T-cell (primary cell): Measurements from ENCODE around the gene KCTD19. TPM values are rescaled to one million over a fixed set of nuclear protein-coding genes. Genes with fewer than 3 reads are reported as not detected.

ENCODE experiments used
- ATAC-seq, 4 experiments: fragments of 200-7000 bp in 3 of 4; fragments of 150-1000 bp in 1 of 4; cut with Tn5 transposase; replicated peaks in 1 of 4; 1 replicate in 3 of 4; 2 replicates in 1 of 4; pipeline ENCODE4 v1.10.0; 2021; ENCODE audit warnings: moderate library complexity in 3 of 4, mild to moderate bottlenecking in 2 of 4, moderate number of reproducible peaks in 1 of 4
- CTCF ChIA-PET, 2 donors: fragments of 300-600 bp; sonication (Branson Sonifier 250); formaldehyde crosslinking; loops; one replicate each; lab custom pipeline; 2022; ENCODE audit warnings: antibody characterized with exemption in 2 of 2; lab: Charles Lee
- POLR2A ChIA-PET, 2 donors: fragments of 300-600 bp; sonication (Branson Sonifier 250); formaldehyde crosslinking; loops; one replicate each; lab custom pipeline; 2022; ENCODE audit warnings: antibody characterized with exemption in 2 of 2; lab: Charles Lee
- DNase-seq, 35 experiments: peaks; one replicate each; pipeline versions ENCODE4 v3.0.0 to v3.0.0-alpha.2; 2013 to 2023
- H3K27ac ChIP-seq: one replicate; pipeline ENCODE4 v1.5.1; 2013; ENCODE audit warnings: low read length
- H3K27me3 ChIP-seq, 2 experiments: replicated peaks in 1 of 2; 1 replicate in 1 of 2; 2 replicates in 1 of 2; pipeline versions ENCODE4 v1.6.1 to v1.7.0; 2013; ENCODE audit warnings: low read length in 1 of 2, mixed read lengths in 1 of 2; ENCODE audit not compliant: control insufficient read depth in 2 of 2, insufficient read depth in 2 of 2; ENCODE audit errors: extremely low read depth in 1 of 2
- H3K36me3 ChIP-seq, 2 donors: 1 replicate in 1 of 2; 2 replicates in 1 of 2; pipeline versions ENCODE4 v1.6.1 to v1.7.0; 2013; ENCODE audit warnings: low read length in 1 of 2; ENCODE audit not compliant: control insufficient read depth in 2 of 2, insufficient read depth in 1 of 2; ENCODE audit errors: extremely low read depth in 1 of 2
- H3K4me1 ChIP-seq, 2 experiments: 1 replicate in 1 of 2; 2 replicates in 1 of 2; pipeline versions ENCODE4 v1.6.1 to v1.7.0; 2013; ENCODE audit warnings: low read length in 2 of 2, mixed read lengths in 1 of 2; ENCODE audit not compliant: insufficient read depth in 2 of 2, control insufficient read depth in 1 of 2; ENCODE audit errors: extremely low read depth in 1 of 2
- H3K4me3 ChIP-seq, 2 donors: 1 replicate in 1 of 2; 2 replicates in 1 of 2; pipeline versions ENCODE4 v1.5.1 to v1.7.0; 2013; ENCODE audit warnings: mild to moderate bottlenecking in 2 of 2, low read length in 1 of 2, moderate library complexity in 1 of 2; ENCODE audit not compliant: control insufficient read depth in 1 of 2; ENCODE audit errors: extremely low read depth in 1 of 2
- H3K9me3 ChIP-seq: 2 replicates; pipeline ENCODE4 v1.7.0; 2013
- H3K27ac Mint-ChIP-seq, 2 donors: one replicate each; pipeline ENCODE4 v1.8.0; 2020 to 2021; ENCODE audit warnings: mild to moderate bottlenecking in 2 of 2, mixed read lengths in 2 of 2
- H3K27me3 Mint-ChIP-seq, 2 donors: one replicate each; pipeline ENCODE4 v1.8.0; 2021 to 2022; ENCODE audit warnings: mixed read lengths in 2 of 2
- H3K36me3 Mint-ChIP-seq: one replicate; pipeline ENCODE4 v1.8.0; 2021; ENCODE audit warnings: mixed read lengths
- H3K4me1 Mint-ChIP-seq, 3 donors: one replicate each; pipeline ENCODE4 v1.8.0; 2020 to 2022; ENCODE audit warnings: mixed read lengths in 3 of 3, mild to moderate bottlenecking in 1 of 3
- H3K4me3 Mint-ChIP-seq, 3 donors: one replicate each; pipeline ENCODE4 v1.8.0; 2020 to 2022; ENCODE audit warnings: mild to moderate bottlenecking in 3 of 3, mixed read lengths in 3 of 3, moderate library complexity in 3 of 3
- H3K9me3 Mint-ChIP-seq, 3 donors: one replicate each; pipeline ENCODE4 v1.8.0; 2020 to 2022; ENCODE audit warnings: mixed read lengths in 3 of 3
- WGBS: methylation state at CpG from one replicate; pipeline ENCODE4 v1.1.5; 2013; ENCODE audit warnings: missing lambda C conversion rate; ENCODE audit not compliant: insufficient coverage; 5-methylcytosine and 5-hydroxymethylcytosine counted together
- total RNA-seq, 35 experiments: library from RNA in 6 of 35; stranded (reverse) in 6 of 35; fragments of 120-200 nt in 1 of 35; gene quantifications; one replicate each; pipeline versions ENCODE4 v1.2.1 to v1.2.4 and lab custom pipeline; 2013 to 2026

The KCTD19 gene
- total RNA-seq, 5 donors from 2014 or later (not counting 1 experiment from before 2014, with no cell fraction given): not detected

- no peak for ATAC-seq
- Histone ChIP-seq H3K27ac (no peak overlapping the region), H3K4me1 (peaks cover 24 to 53% of the 10 kb centered on the region in 2 experiments), H3K9me3 (no peaks in the 10 kb centered on the region), H3K27me3 (peaks cover 10 to 23% of the 10 kb centered on the region in 2 experiments), H3K4me3 (peak overlapping the region; percentile 71 to 75), H3K36me3 (no peaks in the 10 kb centered on the region)
- no peak for DNase-seq
- 30% methylated on average over 17 of the region's 22 CpGs for WGBS
- Mint-ChIP-seq H3K9me3 (no peaks in the 10 kb centered on the region), H3K27me3 (peaks cover 0 to 9% of the 10 kb centered on the region in 2 donors), H3K36me3 (no peaks in the 10 kb centered on the region), H3K4me3 (peak overlapping the region; percentile 68 to 93 (median 69)), H3K27ac (no peak overlapping the region), H3K4me1 (peaks cover 33 to 37% (median 34%) of the 10 kb centered on the region in 3 donors)
- CTCF ChIA-PET: interaction anchor here in 1 of 2 donors (0.6 to 2.5 kb wide), 2 partner anchors 22 to 920 kb away, joined by 3 to 12 read pairs; partner anchors contain the start of gene TMEM208
- POLR2A ChIA-PET: no interaction called here
Observed at GRCh38 chr16:67249178-67250044, 77.1 kb downstream of the KCTD19 start.

DNA sequence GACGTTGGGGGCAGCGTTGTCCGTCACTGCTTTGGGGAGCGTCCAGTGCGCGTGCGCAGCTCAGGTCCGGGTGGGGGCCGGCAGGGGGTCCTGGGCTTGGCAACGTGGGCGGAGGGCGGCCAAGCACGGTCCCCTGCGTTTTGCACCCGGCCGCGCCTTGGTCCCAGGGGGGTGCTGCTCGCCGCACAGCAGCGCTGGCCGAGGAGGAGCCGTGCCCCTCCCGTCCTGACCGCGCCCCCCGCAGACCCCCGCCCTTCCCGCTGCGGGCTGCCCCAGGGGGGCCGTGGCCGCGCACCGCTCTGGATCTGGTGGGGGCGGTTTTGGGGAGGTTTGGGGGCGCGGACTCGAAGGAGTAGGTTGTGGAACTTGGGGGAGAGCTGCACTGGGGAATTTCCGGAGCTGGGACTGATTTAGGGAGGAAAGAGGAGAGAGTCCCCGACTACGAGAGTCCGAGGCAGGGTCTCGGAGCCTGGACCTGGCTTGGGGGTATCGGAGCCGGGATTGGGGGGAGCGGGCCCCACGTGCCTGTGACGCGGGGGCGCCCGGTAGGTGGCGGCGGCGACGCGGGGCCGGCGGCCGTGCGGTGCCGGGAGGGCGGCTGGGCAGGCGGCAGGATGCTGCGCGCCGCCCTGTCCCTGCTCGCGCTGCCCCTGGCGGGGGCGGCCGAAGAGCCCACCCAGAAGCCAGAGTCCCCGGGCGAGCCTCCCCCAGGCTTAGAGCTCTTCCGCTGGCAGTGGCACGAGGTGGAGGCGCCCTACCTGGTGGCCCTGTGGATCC lies 78.0 kb downstream of the KCTD19 start, which contains the start of gene SLC9A5:
SLC9A5 (plus strand) TSS at position 579 of the 777 bp plus-strand sequence; CDS start at position 615, 36 bp downstream.
- Mint-ChIP-seq H3K9me3 (no peaks in the 10 kb centered on the region), H3K4me1 (peaks cover 40 to 45% (median 41%) of the 10 kb centered on the region in 3 donors), H3K27me3 (peaks cover 0 to 9% of the 10 kb centered on the region in 2 donors), H3K27ac (peak within 1 kb of the TSS; percentile 81), H3K36me3 (no peaks in the 10 kb centered on the region), H3K4me3 (peak within 1 kb of the TSS; percentile 83 to 93 (median 88))
- DNase-seq: peak in 5 of 35 experiments; percentile 9 to 54 (median 19)
- no peak for ATAC-seq
- POLR2A ChIA-PET: no interaction called here
- no peaks in the 10 kb centered on the region for H3K9me3 ChIP-seq
- H3K4me1 ChIP-seq: peaks cover 24 to 61% of the 10 kb centered on the region in 2 experiments
- H3K27me3 ChIP-seq: peaks cover 10 to 23% of the 10 kb centered on the region in 2 experiments
- H3K36me3 ChIP-seq: no peaks in the 10 kb centered on the region
- peak within 1 kb of the TSS; percentile 75 to 76 for H3K4me3 ChIP-seq
- H3K27ac ChIP-seq: no peak within 1 kb of the TSS
- under 1% methylated on average over 72 of the region's 75 CpGs for WGBS
- CTCF ChIA-PET: interaction anchor here in 1 of 2 donors (2.5 kb wide), 1 partner anchor 22 kb away, joined by 12 read pairs; the partner anchor contains the start of gene TMEM208

DNA sequence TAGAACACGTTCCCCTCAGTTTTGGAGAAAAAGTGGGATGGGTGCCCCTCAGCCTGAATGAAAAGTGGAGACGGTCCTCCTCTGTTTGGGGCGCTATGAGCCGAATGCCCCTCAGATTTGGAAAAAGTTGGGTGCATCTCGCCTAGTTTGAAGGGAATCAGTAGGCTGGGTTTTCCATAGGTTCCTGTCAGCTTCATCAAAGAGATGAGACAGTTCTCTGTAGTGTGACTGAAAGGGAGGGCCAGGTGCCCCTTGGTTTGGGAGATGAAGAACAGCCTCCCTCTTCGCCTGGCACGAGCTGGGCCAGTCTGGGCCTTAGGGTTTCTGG lies 78.5 kb downstream of the KCTD19 start:
- peak overlapping the region; percentile 81 for H3K27ac Mint-ChIP-seq
- Histone ChIP-seq H3K4me1 (peaks cover 24 to 64% of the 10 kb centered on the region in 2 experiments), H3K36me3 (no peaks in the 10 kb centered on the region), H3K9me3 (no peaks in the 10 kb centered on the region), H3K4me3 (peak overlapping the region; percentile 75 to 76), H3K27ac (no peak overlapping the region), H3K27me3 (peaks cover 10 to 23% of the 10 kb centered on the region in 2 experiments)
- no peaks in the 10 kb centered on the region for H3K9me3 Mint-ChIP-seq
- H3K4me3 Mint-ChIP-seq: peak overlapping the region; percentile 83 to 93 (median 88)
- ATAC-seq (no peak), DNase-seq (peak in 1 of 35 experiments; percentile 19)
- H3K27me3 Mint-ChIP-seq: peaks cover 0 to 9% of the 10 kb centered on the region in 2 donors
- POLR2A ChIA-PET: interaction anchor here in 1 of 2 donors (1.0 kb wide), 1 partner anchor 21 kb away, joined by 3 read pairs; the partner anchor contains the start of gene TMEM208
- peaks cover 40 to 49% (median 42%) of the 10 kb centered on the region in 3 donors for H3K4me1 Mint-ChIP-seq
- CTCF ChIA-PET: interaction anchor here in 1 of 2 donors (0.6 to 2.5 kb wide), 5 partner anchors 13 to 684 kb away, joined by 3 to 12 read pairs (median 3); partner anchors contain the start of gene TMEM208
- no peaks in the 10 kb centered on the region for H3K36me3 Mint-ChIP-seq
- WGBS: 12% methylated on average over 6 of the region's 7 CpGs

GRCh38 chr16:67247192-67248072 lies 79.1 kb downstream of the KCTD19 start, which contains the start of gene FHOD1:
TSS of gene FHOD1 (minus strand) at chr16:67247481. CDS start at chr16:67247410, 71 bp downstream.
- Histone ChIP-seq H3K27ac (peak within 1 kb of the TSS; percentile 88), H3K27me3 (peaks cover 10 to 18% of the 10 kb centered on the region in 2 experiments), H3K36me3 (no peaks in the 10 kb centered on the region), H3K4me3 (peak within 1 kb of the TSS; percentile 75 to 76), H3K4me1 (peaks cover 24 to 65% of the 10 kb centered on the region in 2 experiments), H3K9me3 (no peaks in the 10 kb centered on the region)
- DNase-seq: peak; percentile 85 to 98 (median 92)
- CTCF ChIA-PET: interaction anchor here in 1 of 2 donors (0.6 to 2.5 kb wide), 5 partner anchors 13 to 683 kb away, joined by 3 to 12 read pairs (median 3); partner anchors contain the start of gene TMEM208
- Mint-ChIP-seq H3K36me3 (no peaks in the 10 kb centered on the region), H3K4me3 (peak within 1 kb of the TSS; percentile 83 to 93 (median 88)), H3K4me1 (peaks cover 40 to 52% (median 45%) of the 10 kb centered on the region in 3 donors), H3K27me3 (peaks cover 0 to 9% of the 10 kb centered on the region in 2 donors), H3K9me3 (no peaks in the 10 kb centered on the region), H3K27ac (peak within 1 kb of the TSS; percentile 81)
- under 1% methylated on average over 60 of the region's 60 CpGs for WGBS
- peak; percentile 78 to 84 (median 81) for ATAC-seq
- POLR2A ChIA-PET: interaction anchor here in 1 of 2 donors (1.0 kb wide), 1 partner anchor 20 kb away, joined by 3 read pairs; the partner anchor contains the start of gene TMEM208

GRCh38 chr16:67246756-67247191 lies 79.8 kb downstream of the KCTD19 start:
- H3K4me3 ChIP-seq: peak overlapping the region; percentile 75 to 76
- H3K4me1 ChIP-seq: peaks cover 24 to 67% of the 10 kb centered on the region in 2 experiments
- Mint-ChIP-seq H3K36me3 (no peaks in the 10 kb centered on the region), H3K9me3 (no peaks in the 10 kb centered on the region), H3K4me3 (peak overlapping the region; percentile 83 to 93 (median 88)), H3K27me3 (peaks cover 0 to 8% of the 10 kb centered on the region in 2 donors), H3K4me1 (peaks cover 40 to 52% (median 45%) of the 10 kb centered on the region in 3 donors), H3K27ac (peak overlapping the region; percentile 73 to 76)
- ATAC-seq (peak in 3 of 4 experiments; percentile 4 to 6 (median 4)), DNase-seq (peak in 21 of 35 experiments; percentile 11 to 56 (median 36))
- POLR2A ChIA-PET: no interaction called here
- CTCF ChIA-PET: interaction anchor here (1.6 to 2.5 kb wide), 2 partner anchors 14 to 20 kb away, joined by 3 to 12 read pairs; partner anchors contain the start of gene TMEM208 (in 1 of the 2)
- peaks cover 10 to 14% of the 10 kb centered on the region in 2 experiments for H3K27me3 ChIP-seq
- WGBS: under 1% methylated on average over 26 of the region's 26 CpGs
- no peaks in the 10 kb centered on the region for H3K36me3 ChIP-seq
- H3K9me3 ChIP-seq: no peaks in the 10 kb centered on the region
- peak overlapping the region; percentile 88 for H3K27ac ChIP-seq
